Medulla oblongata (tissue), 1 donor: ENCODE data around the gene MMS19.
A peak's percentile ranks its signal among the peaks of the same experiment; 100 is the strongest.
"Not testable (repeated sequence)": the region's sequence is repeated elsewhere in the genome, so short reads cannot be mapped to it uniquely, and the experiment has no call there.

Experiments used
- DNase-seq: peaks from one replicate; pipeline ENCODE4 v3.0.0-alpha.2; 2015; ENCODE audit errors: extremely low spot score

Gene MMS19

DNA sequence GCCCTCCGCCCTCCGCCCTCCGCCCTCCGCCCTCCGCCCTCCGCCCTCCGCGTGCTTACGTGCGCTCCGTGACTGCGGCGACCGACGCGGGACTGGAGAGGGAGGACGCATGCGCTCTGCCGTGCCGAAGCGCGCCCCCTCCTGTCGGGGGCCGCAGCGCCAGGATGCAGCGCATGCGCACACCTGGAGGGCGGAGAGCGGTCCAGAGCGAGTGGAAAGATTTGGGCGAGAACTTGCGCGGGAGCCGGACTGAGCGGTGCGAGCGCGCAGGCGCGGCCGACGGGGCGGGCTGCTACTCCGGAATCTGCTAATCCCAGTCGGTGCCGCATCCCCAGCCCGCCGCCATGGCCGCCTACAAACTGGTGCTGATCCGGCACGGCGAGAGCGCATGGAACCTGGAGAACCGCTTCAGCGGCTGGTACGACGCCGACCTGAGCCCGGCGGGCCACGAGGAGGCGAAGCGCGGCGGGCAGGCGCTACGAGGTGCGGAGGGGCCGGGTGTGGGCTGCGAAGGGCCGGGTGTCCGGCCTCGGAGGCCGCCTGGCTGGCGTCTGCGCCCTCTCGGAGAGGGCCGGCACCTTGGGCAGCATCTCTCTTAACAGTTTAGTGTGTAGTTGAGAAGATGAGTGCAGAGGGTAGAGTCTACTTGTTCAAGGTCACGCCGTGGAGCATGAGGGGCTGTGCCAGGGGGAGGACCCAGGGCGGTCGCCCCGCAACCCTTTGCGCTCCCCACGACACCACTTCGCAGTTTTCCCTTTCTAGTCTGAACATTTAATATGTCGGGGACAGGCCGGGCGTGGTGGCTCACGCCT, 72.1 kb downstream of the MMS19 start, which contains the start of gene PGAM1:
Gene PGAM1, plus strand, starts transcription at position 228 of the 812 bp plus-strand sequence. Its CDS starts 117 bp downstream, at position 345.
- DNase-seq: peak; percentile 98

DNA sequence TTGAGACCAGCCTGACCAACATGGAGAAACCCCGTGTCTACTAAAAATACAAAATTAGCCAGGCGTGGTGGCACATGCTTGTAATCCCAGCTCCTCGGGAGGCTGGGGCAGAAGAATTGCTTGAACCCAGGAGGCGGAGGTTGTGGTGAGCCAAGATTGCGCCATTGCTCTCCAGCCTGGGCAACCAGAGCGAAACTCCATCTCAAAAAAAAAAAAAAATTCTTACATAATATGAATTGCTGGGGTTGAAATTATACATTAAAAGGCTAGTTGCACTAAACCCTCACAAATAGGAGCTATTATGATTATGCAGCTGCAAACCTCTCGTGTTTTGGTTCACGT, 74.5 kb downstream of the MMS19 start:
- not testable (repeated sequence) for DNase-seq

DNA sequence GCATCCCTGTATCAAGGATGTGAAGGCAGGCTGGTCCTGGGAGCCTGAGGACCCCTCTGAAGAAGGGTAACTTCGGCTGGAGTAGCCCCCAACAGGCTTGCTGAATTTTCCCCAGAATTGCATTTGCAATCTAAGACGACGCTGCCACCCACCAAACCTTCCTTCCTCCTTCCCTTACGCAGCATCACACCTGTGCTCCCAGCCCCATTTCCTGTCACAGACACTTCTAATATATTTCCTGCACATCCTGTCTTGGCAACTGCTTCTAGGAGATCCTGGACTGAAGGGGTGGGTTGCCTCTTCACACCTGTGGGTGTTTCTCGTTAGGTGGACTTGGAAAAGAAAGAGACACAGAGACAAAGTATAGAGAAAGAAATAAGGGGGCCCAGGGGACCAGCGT, 81.7 kb downstream of the MMS19 start:
- no peak for DNase-seq

DNA sequence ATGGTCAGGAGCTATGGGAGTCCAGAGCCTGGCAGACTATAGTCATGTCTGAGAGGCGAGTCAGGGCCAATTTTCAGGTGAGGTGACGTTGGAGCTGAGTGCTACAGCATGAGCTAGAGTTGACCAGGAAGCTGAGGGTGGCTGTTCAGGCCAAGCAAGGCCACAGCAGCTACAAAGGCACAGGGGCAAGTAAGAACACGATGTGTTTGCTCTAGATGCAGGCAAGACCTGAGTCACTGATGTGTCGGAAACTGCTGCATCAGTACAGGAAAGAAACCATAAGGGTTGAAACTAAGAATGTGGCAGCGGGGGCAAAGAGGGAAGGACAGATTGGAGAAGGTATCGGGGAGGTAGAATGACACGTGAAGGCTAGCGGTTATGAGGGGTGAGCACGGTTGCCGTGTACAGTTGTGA, 85.3 kb downstream of the MMS19 start:
- DNase-seq: no peak

DNA sequence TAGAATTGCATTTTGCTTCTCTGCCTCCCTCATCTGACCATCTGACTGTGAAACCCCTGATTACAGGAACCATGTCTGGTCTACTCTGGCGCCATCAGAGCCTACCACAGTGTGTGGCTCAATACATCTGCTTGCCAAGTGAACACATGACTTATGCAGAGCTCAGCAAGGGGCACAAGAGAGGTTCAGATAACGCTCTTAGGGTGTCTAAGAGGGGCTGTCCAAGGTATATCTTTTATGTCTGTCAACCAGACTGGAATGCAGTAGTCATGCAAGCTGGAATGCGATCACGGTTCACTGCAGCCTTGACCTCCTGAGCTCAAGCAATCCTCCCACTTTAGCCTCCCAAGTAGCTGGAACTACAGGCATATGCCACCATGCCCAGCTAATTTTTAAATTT, 86.8 kb downstream of the MMS19 start:
- no peak for DNase-seq

DNA sequence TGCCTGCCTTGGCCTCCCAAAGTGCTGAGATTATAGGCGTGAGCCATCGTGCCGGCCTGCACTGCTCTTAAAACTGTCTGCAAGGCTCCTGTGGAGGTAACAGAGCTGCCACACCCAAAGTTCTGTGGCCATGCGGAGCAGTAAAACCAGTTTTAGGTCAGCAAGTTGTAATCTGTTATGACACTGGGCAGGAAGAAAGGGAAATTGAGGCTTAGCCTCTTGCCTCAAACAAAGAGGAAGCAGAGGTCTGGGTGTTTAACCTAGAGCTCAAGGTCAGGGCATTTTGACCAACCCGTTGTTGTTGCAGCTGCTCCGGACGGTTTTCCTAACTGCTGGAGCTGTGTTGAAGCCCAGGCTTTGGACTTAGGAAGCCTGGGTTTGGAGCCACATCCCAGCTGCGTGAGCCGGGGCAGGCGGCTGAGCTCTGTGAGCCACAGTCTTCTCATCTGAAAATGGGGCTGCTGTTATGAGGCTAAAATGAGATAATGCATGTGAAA, 89.7 kb downstream of the MMS19 start:
- DNase-seq: no peak
